GM18907 (cell line): ENCODE data around the gene SPATA31E1.
"Not testable (repeated sequence)": the region's sequence is repeated elsewhere in the genome, so short reads cannot be mapped to it uniquely, and the experiment has no call there.

Experiments used
- ATAC-seq: cut with Tn5 transposase; IDR thresholded peaks from one replicate; pipeline ENCODE4 v1.9.1; 2021; ENCODE audit warnings: mild to moderate bottlenecking, moderate library complexity; ENCODE audit not compliant: unreplicated experiment

Gene SPATA31E1

GRCh38 chr9:87882627-87883026, at the start of gene SPATA31E1:
Gene SPATA31E1 (plus strand): TSS chr9:87882877. CDS start chr9:87882892, 15 bp downstream.
- no peak for ATAC-seq

GRCh38 chr9:87834357-87834756, 48.3 kb upstream of the SPATA31E1 start:
- no peak for ATAC-seq

DNA sequence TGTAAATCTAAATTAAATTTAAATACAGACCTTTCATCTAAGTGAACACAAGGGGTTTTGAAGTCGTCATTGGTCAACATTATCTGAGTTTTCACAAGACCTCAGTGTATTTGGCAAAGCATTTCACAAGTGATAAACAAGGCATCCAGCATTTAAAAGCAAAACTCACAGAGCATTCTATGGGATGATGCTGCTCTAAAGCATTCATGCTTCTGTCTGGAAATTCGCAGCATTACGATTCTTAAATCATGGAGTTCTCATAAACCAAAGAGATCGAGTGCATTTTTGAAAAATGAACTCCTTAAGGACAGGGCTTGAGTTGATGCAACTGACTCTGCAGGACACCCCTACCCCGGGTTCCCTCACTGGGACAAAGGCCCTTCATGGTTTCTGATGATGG, 46.1 kb upstream of the SPATA31E1 start:
- no peak for ATAC-seq

- ATAC-seq, result no peak
These were observed 45.5 kb upstream of the SPATA31E1 start for GRCh38 chr9:87836951-87837705.

DNA sequence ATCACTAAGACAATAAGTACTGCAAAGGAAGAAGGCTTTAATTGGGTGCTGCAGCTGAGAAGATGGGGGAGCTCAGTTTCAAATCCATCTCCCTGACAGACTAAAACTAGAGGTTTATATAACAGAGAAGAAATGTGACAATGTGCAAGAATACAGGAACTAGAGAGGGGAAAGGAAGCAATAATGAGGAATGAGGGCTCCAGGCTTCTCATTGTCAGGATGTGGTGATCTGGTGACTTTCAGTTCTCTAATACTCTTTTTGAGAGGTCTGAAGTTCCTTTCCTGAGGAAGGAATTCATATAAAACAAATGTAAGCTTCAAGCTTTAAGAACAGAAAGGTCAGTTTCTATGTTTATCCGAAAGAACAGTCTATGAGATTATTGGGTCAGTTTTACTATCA, 42.5 kb upstream of the SPATA31E1 start:
- no peak for ATAC-seq

- ATAC-seq, result no peak
These were observed 39.6 kb upstream of the SPATA31E1 start for GRCh38 chr9:87842878-87843585.

GRCh38 chr9:87844506-87844905, 38.2 kb upstream of the SPATA31E1 start:
- no peak for ATAC-seq

GRCh38 chr9:87847817-87848216, 34.9 kb upstream of the SPATA31E1 start:
- ATAC-seq, result not testable (repeated sequence)

- ATAC-seq, result no peak
These were observed 33.4 kb upstream of the SPATA31E1 start for GRCh38 chr9:87849144-87849758.

DNA sequence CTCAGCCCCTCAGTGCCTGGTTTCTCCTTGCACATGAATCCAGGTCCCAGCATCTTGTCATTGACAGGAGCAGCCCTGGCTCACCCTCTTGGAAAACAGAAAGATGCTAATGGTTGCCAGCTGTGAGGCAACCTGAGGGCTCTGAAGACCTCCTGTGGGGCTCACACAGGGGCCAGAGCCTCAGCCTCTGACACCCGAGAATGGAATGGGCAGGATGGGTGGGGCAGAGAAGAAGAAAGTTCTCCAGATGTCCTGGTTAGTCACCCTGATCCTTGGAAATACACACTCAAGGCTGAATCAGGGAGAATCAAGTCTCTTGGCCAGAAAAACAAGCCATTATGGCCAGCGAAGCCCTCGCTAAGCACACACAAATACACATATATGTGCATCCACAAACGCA, 32.3 kb upstream of the SPATA31E1 start:
- ATAC-seq, result no peak

GRCh38 chr9:87851186-87851585, 31.5 kb upstream of the SPATA31E1 start:
- ATAC-seq, result not testable (repeated sequence)

DNA sequence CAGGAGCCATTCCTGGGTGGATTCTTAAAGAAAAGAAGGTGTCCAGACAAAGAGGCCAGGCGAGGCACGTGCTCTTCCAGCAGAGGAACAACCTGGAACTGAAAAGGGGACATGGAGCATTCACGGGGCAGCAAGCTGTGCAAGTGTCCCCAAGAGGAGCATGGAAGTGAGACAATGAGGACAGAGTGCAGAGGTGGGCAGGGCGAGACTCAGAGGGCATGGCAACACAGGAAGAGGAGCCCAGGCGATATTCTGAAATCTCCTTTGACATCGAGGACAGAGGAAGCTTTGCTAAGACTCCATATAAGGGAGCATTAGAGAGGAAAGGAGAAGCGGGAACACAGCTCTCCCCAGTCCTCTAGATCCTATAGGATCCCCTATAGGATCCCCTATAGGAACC, 29.4 kb upstream of the SPATA31E1 start:
- ATAC-seq, result no peak

DNA sequence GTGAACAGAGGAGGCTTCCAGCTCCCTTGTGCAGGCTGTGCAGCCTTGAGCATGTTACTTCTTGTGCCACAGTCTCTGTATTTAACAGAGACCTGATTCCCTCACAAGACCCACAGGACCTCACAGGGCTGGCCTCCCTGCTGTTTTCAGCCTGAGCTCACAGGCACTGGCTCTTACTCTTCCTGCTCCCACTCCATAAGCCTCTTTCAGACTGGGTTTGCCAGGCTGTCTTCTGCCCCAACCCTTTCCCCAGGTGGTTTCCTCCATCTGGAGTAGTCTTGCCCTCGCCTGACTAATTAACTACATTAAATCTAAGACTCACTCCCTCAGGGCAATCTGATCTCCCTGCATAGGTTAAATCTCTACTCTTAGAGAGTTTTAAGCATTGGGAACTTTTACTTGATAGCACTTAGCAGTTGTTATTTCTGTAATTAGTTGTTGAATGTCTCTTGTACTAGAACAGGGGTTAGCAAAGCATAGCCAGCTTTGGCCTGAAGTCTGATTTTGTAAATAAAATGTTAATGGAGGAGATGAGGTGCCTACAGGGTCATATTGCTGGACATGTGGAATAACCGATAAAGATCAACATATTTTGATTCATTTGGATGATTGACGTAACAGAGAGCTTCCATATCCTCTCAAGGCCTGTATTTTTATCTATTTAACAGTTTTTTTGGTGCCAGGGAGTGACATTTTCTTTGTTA, 28.6 kb upstream of the SPATA31E1 start:
- ATAC-seq, result no peak

DNA sequence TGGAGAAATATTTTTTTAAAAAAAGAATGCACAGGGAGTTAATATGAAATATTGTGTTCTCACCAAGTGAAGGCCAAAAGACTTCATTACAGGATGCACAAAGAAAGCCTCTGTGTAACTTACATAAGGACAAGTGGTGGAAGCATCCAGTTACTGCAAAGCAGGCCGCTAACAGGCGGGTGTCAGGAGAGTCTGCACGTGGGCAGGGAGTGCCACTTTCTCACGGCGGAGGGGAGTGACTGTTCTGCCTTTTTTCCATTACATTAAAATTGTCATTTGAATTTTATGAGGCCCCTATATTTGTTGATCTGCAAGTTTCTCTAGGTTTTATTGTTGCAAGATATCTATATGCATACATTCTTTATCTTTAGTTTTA, 28.1 kb upstream of the SPATA31E1 start:
- no peak for ATAC-seq

- ATAC-seq, result no peak
These were observed 27.6 kb upstream of the SPATA31E1 start for GRCh38 chr9:87855061-87855460.

- no peak for ATAC-seq
These were observed 25.3 kb upstream of the SPATA31E1 start for GRCh38 chr9:87857141-87857947.

GRCh38 chr9:87857948-87858335, 24.7 kb upstream of the SPATA31E1 start:
- no peak for ATAC-seq

- ATAC-seq, result no peak
These were observed 23.5 kb upstream of the SPATA31E1 start for GRCh38 chr9:87859137-87859536.

DNA sequence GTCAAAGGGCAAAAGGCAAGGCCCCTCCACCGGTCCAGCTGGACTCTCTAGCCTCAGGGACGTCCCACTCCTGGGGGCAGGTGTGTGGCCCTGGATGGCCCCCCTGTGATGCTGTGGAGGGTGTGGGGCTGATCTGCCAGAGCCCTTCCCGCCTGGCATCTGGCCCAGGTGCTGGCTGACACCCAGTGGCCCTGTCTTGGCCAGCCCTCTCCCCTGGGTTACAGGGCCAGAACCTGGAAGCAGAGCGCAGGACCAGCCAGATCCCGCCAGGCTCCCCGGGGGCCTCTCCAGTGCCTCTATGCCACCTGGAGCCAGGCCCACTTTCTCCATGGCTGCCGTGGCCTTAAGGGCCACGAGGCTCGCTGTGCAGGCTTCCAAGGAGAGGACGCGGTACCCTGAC, 22.9 kb upstream of the SPATA31E1 start:
- ATAC-seq, result no peak

DNA sequence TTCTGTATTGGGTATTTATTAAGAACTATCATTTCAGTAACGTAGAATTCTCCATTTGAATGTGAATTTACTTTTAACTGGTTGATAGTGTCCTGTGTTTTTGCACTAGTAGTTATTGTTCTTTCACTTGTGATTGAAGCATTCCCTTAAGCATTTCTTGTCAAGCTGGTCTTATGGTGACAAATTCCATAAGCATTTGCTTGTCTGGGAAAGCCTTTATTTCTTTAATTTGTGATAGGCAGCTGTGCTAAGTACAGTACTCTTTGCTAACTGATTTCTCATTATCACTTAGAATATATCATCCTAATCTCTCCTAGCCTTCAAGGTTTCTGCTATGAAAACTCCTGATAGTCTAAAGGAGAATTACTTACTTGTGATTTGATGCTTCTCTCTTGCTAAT, 21.3 kb upstream of the SPATA31E1 start:
- no peak for ATAC-seq
